GM23248 (cell line): Measurements from ENCODE around the gene NIT1. TPM values are rescaled to one million over a fixed set of nuclear protein-coding genes. Genes with fewer than 3 reads are reported as not detected.

Experiments used
- DNase-seq: peaks from one replicate; pipeline ENCODE4 v3.0.0-alpha.2; 2015
- H2AFZ ChIP-seq: fragments of 200-600 bp; sonication (generic); 2 replicates; pipeline ENCODE4 v1.6.1; 2016; ENCODE audit warnings: antibody characterized with exemption
- H3F3A ChIP-seq: fragments of 200-600 bp; sonication (generic); 2 replicates; pipeline ENCODE4 v1.6.1; 2016; ENCODE audit warnings: mild to moderate bottlenecking, antibody characterized with exemption, mixed run types; ENCODE audit not compliant: insufficient read depth
- H3K27ac ChIP-seq: fragments of 200-600 bp; sonication (generic); 2 replicates; pipeline ENCODE4 v1.5.1; 2016; ENCODE audit warnings: mild to moderate bottlenecking
- H3K27me3 ChIP-seq: fragments of 200-600 bp; sonication (generic); replicated peaks from 2 replicates; pipeline ENCODE4 v1.6.1; 2016; ENCODE audit warnings: mild to moderate bottlenecking; ENCODE audit not compliant: insufficient read depth
- H3K36me3 ChIP-seq: fragments of 200-600 bp; sonication (generic); 2 replicates; pipeline ENCODE4 v1.6.1; 2016; ENCODE audit warnings: low read depth, mild to moderate bottlenecking
- H3K4me1 ChIP-seq: fragments of 200-600 bp; sonication (generic); 2 replicates; pipeline ENCODE4 v1.6.1; 2016; ENCODE audit warnings: mild to moderate bottlenecking; ENCODE audit not compliant: insufficient read depth
- H3K4me2 ChIP-seq: fragments of 200-600 bp; sonication (generic); one replicate; pipeline ENCODE4 v1.6.1; 2016; ENCODE audit warnings: mild to moderate bottlenecking; ENCODE audit not compliant: unreplicated experiment
- H3K4me3 ChIP-seq: fragments of 200-600 bp; sonication (generic); 2 replicates; pipeline ENCODE4 v1.5.1; 2016; ENCODE audit warnings: mild to moderate bottlenecking
- H3K79me2 ChIP-seq: fragments of 200-600 bp; sonication (generic); 2 replicates; pipeline ENCODE4 v1.6.1; 2016; ENCODE audit warnings: mild to moderate bottlenecking; ENCODE audit not compliant: insufficient read depth
- H3K9ac ChIP-seq: fragments of 200-600 bp; sonication (generic); 2 replicates; pipeline ENCODE4 v1.6.1; 2016; ENCODE audit warnings: mild to moderate bottlenecking
- H3K9me2 ChIP-seq: fragments of 200-600 bp; sonication (generic); 2 replicates; pipeline ENCODE4 v1.6.1; 2016; ENCODE audit warnings: mixed run types, mild to moderate bottlenecking, moderate library complexity; ENCODE audit not compliant: insufficient read depth
- H3K9me3 ChIP-seq: fragments of 200-600 bp; sonication (generic); one replicate; pipeline ENCODE4 v1.6.1; 2017; ENCODE audit warnings: low read depth
- H4K20me1 ChIP-seq: fragments of 200-600 bp; sonication (generic); 2 replicates; pipeline ENCODE4 v1.6.0; 2016; ENCODE audit not compliant: insufficient read depth
- EZH2 ChIP-seq: fragments of 200-600 bp; sonication (generic); IDR thresholded peaks from 2 replicates; pipeline ENCODE4 v1.6.1; 2018; ENCODE audit warnings: antibody characterized with exemption, mild to moderate bottlenecking; ENCODE audit not compliant: insufficient read depth, poor library complexity, severe bottlenecking
- EZH2phosphoT487 ChIP-seq: fragments of 200-600 bp; sonication (generic); IDR thresholded peaks from 2 replicates; pipeline ENCODE4 v1.6.1; 2018; ENCODE audit warnings: antibody characterized with exemption, moderate library complexity, mild to moderate bottlenecking, low read depth; ENCODE audit not compliant: insufficient read depth
- WGBS, 2 experiments: methylation state at CpG; one replicate each; pipeline ENCODE4 v1.1.6; 2015 to 2017; ENCODE audit warnings: low lambda C conversion rate in 2 of 2, low coverage in 1 of 2; ENCODE audit errors: missing lambda C conversion rate in 2 of 2; 5-methylcytosine and 5-hydroxymethylcytosine counted together
- in situ Hi-C: fragments of 300-500 bp; cut with MboI; formaldehyde crosslinking; loops from 2 replicates; pipeline ENCODE4 v1.15.0; 2020
- polyA plus RNA-seq: library from polyadenylated mRNA; unstranded; fragments of >200 nt; fragmentation: Nextera tagmentation; extraction: Ambion mirVana; gene quantifications from 2 replicates; pipeline ENCODE4 v1.2.1, GENCODE V29; 2016
- total RNA-seq: library from RNA; depleted of rRNA; stranded (reverse); fragments of >200 nt; shearing (Covaris generic); gene quantifications from 2 replicates; pipeline ENCODE4 v1.2.3, GENCODE V29; 2014

The NIT1 gene
- total and polyA plus RNA-seq, 2 experiments from 2014 or later = 24.3 to 30.9 TPM

DNA sequence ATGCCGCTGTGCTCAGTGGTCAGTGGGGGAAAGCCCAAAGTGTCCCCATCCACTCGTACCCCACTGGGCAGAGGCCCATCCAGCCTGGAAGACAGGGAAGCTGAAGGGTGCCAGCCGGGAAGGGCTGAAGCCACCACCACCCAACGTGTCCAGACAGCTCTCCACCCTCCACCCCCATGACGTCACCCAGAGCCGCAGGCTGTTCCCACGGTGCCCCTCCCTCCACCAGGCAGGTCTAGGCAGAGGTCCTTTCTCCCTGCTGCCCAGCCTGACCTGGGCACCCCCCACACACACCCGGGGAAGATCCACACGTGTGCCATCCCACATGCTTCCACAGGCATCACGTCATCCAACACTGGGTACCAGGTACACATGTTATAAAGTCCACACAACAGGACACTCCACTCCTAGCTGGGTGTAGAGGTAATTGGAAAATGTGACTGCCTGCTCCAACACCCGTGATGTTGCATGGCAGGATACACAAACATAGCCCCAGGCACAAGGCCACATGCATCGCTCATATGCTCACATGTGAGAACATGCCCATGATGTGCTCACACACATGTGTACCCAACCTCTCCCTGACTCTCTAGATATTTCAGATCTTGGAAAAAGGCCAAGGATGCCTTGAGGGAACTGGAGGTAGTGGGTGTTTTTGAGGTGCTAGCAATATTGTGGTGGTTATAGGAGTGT is 43.1 kb upstream of the NIT1 start:
- in situ Hi-C loops = no loop called here
- H3K9me3 ChIP-seq = no peaks in the 10 kb centered on the region
- no peak overlapping the region for H3K4me2 ChIP-seq
- H3K27ac ChIP-seq = no peak overlapping the region
- no peak overlapping the region for H3K4me3 ChIP-seq
- H3K9ac ChIP-seq = no peak overlapping the region
- TF ChIP-seq EZH2phosphoT487 = no peak
- no peak for TF ChIP-seq EZH2
- H3K9me2 ChIP-seq = no peaks in the 10 kb centered on the region
- H4K20me1 ChIP-seq = no peaks in the 10 kb centered on the region
- no peaks in the 10 kb centered on the region for H3K79me2 ChIP-seq
- 0 out of 2 replicates have a peak overlapping the region, but pooled peaks have one; percentile 24 for H2AFZ ChIP-seq
- whole genome bisulfite sequencing, 2 experiments = 74 to 79% methylated on average over 11 to 12 of the region's 12 CpGs
- H3K36me3 ChIP-seq = no peaks in the 10 kb centered on the region
- no peak for DNase-seq
- no peaks in the 10 kb centered on the region for H3K4me1 ChIP-seq
- H3F3A ChIP-seq = no peaks in the 10 kb centered on the region
- H3K27me3 ChIP-seq = no peaks in the 10 kb centered on the region

- DNase-seq = no peak
- Histone ChIP-seq H3K4me1 (peaks cover 15% of the 10 kb centered on the region), H3K27ac (no peak overlapping the region), H3K4me2 (no peak overlapping the region), H3K9me2 (no peaks in the 10 kb centered on the region), H3K9ac (no peak overlapping the region), H3K79me2 (no peaks in the 10 kb centered on the region), H3K4me3 (no peak overlapping the region), H3F3A (peaks cover 16% of the 10 kb centered on the region), H3K9me3 (no peaks in the 10 kb centered on the region), H4K20me1 (no peaks in the 10 kb centered on the region), H2AFZ (no peak overlapping the region), H3K27me3 (no peaks in the 10 kb centered on the region), H3K36me3 (no peaks in the 10 kb centered on the region)
- TF ChIP-seq EZH2 = no peak
- no peak for TF ChIP-seq EZH2phosphoT487
- in situ Hi-C loops = no loop called here
Measured at GRCh38 chr1:161076410-161076809, 41.5 kb upstream of the NIT1 start.

DNA sequence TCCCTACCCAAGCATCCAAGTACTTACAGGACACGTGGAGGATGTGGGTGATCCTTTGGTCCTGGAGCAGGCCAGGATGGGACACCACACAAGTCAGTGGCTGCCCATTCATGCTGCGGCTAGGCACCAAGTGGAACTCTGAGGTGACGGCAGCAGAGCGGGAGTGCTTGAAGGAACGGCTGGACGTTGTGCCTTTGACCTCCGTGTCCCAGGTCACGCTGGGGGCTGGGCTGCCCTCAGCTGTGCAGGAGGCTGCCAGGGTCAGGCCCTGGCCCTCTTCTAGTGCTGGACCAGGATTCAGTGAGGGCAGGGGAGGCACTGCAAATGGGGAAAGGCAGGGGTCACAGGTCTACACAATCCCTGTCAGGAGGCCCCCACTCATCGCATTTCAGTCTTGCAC is 40.5 kb upstream of the NIT1 start:
- no peaks in the 10 kb centered on the region for H3K9me3 ChIP-seq
- 51 to 59% methylated on average over 9 of the region's 9 CpGs for WGBS, 2 experiments
- in situ Hi-C loops = no loop called here
- no peak overlapping the region for H3K4me3 ChIP-seq
- no peak overlapping the region for H2AFZ ChIP-seq
- no peak overlapping the region for H3K4me2 ChIP-seq
- TF ChIP-seq EZH2 (no peak), EZH2phosphoT487 (no peak)
- no peaks in the 10 kb centered on the region for H3K79me2 ChIP-seq
- H3F3A ChIP-seq = peaks cover 16% of the 10 kb centered on the region
- peaks cover 25% of the 10 kb centered on the region for H3K4me1 ChIP-seq
- H3K27ac ChIP-seq = no peak overlapping the region
- DNase-seq = no peak
- H3K36me3 ChIP-seq = no peaks in the 10 kb centered on the region
- no peak overlapping the region for H3K9ac ChIP-seq
- H3K27me3 ChIP-seq = no peaks in the 10 kb centered on the region
- no peaks in the 10 kb centered on the region for H4K20me1 ChIP-seq
- no peaks in the 10 kb centered on the region for H3K9me2 ChIP-seq

DNA sequence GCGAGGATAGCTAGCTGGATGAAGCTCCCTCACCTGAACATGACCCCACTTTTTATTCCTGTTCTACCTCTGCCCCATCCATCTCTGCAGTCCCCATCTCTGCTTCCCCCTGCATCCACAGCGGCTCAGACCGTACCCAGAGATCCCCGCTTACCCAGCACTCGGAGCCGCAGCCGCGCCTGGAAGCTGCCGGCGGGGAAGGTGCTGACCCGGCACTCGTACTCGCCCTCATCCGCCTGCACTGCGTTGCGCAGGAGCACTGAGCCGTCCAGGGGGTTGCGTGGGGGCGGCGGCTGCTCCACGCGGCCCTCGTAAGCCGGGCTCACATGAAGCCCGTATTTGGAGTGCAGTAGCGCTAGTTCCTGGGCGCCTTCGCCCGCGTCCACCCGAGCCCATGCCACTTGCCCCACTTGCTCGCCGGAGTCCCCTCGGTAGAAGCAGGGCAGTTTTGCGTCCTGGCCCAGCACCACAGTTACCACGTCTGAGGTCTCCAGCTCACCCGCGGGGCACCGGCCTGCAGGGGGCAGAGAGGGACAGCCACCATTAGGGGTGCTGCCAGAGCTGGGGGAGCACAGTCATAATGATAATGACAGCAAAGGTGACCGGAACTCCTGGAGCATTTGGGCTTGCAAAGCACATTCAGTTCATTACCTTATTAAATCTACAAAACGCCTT is 38.3 kb upstream of the NIT1 start:
- Histone ChIP-seq H3K79me2 (no peaks in the 10 kb centered on the region), H2AFZ (peak overlapping the region; percentile 64; the same call in 1 of the 2 replicates), H3K9ac (no peak overlapping the region), H3K36me3 (no peaks in the 10 kb centered on the region), H3F3A (peaks cover 31% of the 10 kb centered on the region), H3K27me3 (no peaks in the 10 kb centered on the region), H3K4me3 (no peak overlapping the region), H3K9me2 (no peaks in the 10 kb centered on the region), H3K27ac (peak overlapping the region; percentile 88), H3K9me3 (no peaks in the 10 kb centered on the region), H4K20me1 (no peaks in the 10 kb centered on the region), H3K4me2 (no peak overlapping the region), H3K4me1 (peaks cover 45% of the 10 kb centered on the region)
- WGBS, 2 experiments = 63 to 70% methylated on average over 39 to 41 of the region's 41 CpGs
- TF ChIP-seq EZH2phosphoT487 = no peak
- TF ChIP-seq EZH2 = no peak
- in situ Hi-C loops = no loop called here
- DNase-seq = no peak
